ENCODE data around the gene TNIP2. TPM values are rescaled to one million over a fixed set of nuclear protein-coding genes. Genes with fewer than 3 reads are reported as not detected.

Gene TNIP2
- total and polyA plus RNA-seq, 2 donors (not counting 3 experiments of a cell fraction or from before 2014, with no cell fraction given), result 37.7 to 52.1 TPM

DNA sequence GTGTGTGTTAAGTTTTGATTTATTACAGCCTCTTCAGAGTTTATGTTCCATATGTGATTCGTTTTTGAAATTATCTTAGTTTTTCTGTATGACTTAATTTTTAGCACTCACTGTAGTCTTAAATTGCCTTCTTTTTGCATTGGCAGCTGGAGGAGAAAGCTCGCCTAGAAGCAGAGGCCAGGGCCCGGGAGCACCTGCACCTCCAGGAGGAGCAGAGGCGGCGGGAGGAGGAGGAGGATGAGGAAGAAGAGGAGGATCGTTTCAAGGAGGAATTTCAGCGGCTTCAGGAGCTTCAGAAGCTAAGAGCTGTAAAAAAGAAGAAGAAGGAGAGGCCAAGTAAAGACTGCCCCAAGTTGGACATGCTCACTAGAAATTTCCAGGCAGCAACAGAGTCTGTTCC is 56.6 kb downstream of the TNIP2 start:
- H3K4me2 ChIP-seq (ENCODE audit: insufficient read depth, low read length), result no peak overlapping the region
- H3K27me3 ChIP-seq (ENCODE audit: control insufficient read depth in 2 of 2, insufficient read depth in 2 of 2, low read length in 2 of 2), result no peaks in the 10 kb centered on the region
- H3K27ac ChIP-seq (ENCODE audit: insufficient read depth, low read depth, low read length), result no peak overlapping the region
- H3K4me3 ChIP-seq (replicated peaks in 1 of 3; ENCODE audit: insufficient read depth in 1 of 3, low read depth in 1 of 3, low read length in 3 of 3), result no peak overlapping the region
- BruUV-seq (replicated peaks), result no TSS peak
- no peak overlapping the region for H3K9ac ChIP-seq (replicated peaks; ENCODE audit: extremely low read depth, insufficient read depth, low read length)
- DNase-seq (ENCODE audit: low read depth, low spot score) (no peak), FAIRE-seq (no peak)
- dilution Hi-C loops (cut with MboI; ENCODE audit: extremely low pct_ligation_motif_present, low sequenced_read_pairs), result no loop called here
- CTCF ChIA-PET, result no interaction called here
- H2AFZ ChIP-seq (ENCODE audit: low read depth, low read length), result no peak overlapping the region
- no peaks in the 10 kb centered on the region for H3K4me1 ChIP-seq (ENCODE audit: control insufficient read depth, extremely low read depth, insufficient read depth, low read length)
- POLR2A ChIA-PET, result no interaction called here
- intact Hi-C loops (cut with micrococcal nuclease), result no loop called here
- peaks cover 5 to 54% of the 10 kb centered on the region in 2 experiments for H3K36me3 ChIP-seq (ENCODE audit: control insufficient read depth in 2 of 2, extremely low read depth in 1 of 2, insufficient read depth in 2 of 2, low read length in 2 of 2)
- no peak for TF ChIP-seq POLR2AphosphoS5 (IDR thresholded peaks at IDR 0.05; ENCODE audit: insufficient read depth, low read depth, low read length)
- H4K20me1 ChIP-seq (replicated peaks; ENCODE audit: control insufficient read depth, extremely low read depth, insufficient read depth, low read length), result no peaks in the 10 kb centered on the region
- no peaks in the 10 kb centered on the region for H3K9me1 ChIP-seq (replicated peaks; ENCODE audit: control insufficient read depth, extremely low read depth, insufficient read depth, low read length)
- H3K79me2 ChIP-seq (ENCODE audit: control insufficient read depth, insufficient read depth, low read length), result no peaks in the 10 kb centered on the region
- H3K9me3 ChIP-seq (replicated peaks; ENCODE audit: control insufficient read depth, insufficient read depth, low read length), result no peaks in the 10 kb centered on the region

DNA sequence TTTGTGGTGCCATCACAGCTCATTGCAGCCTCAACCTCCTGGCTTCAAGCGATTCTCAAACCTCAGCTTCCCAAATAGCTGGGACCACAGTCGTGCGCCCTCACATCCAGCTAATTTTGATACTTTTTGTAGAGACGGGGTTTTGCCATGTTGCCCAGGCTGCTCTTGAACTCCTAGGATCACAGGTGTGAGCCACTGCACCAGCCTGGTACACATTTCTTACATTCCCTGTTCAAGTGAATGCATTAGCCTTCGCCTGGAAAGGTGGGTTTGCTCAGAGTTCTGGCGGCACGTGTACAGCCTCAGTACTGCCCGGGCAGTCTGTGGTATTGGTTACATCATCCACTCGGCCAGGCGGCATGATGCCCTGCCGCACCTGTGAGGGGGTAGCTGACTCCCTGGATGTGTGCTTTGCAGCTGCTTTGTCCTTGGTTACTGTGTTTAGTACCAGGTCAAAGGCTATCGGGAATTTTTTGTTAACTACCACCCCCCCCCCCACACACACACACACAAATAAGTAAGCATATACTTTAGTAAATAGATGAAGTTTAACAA is 57.1 kb downstream of the TNIP2 start:
- Histone ChIP-seq H3K9me3 (replicated peaks; ENCODE audit: control insufficient read depth, insufficient read depth, low read length) (no peaks in the 10 kb centered on the region), H3K4me3 (replicated peaks in 1 of 3; ENCODE audit: insufficient read depth in 1 of 3, low read depth in 1 of 3, low read length in 3 of 3) (no peak overlapping the region), H3K27me3 (ENCODE audit: control insufficient read depth in 2 of 2, insufficient read depth in 2 of 2, low read length in 2 of 2) (no peaks in the 10 kb centered on the region), H3K9me1 (replicated peaks; ENCODE audit: control insufficient read depth, extremely low read depth, insufficient read depth, low read length) (no peaks in the 10 kb centered on the region), H3K4me1 (ENCODE audit: control insufficient read depth, extremely low read depth, insufficient read depth, low read length) (no peaks in the 10 kb centered on the region), H3K36me3 (ENCODE audit: control insufficient read depth in 2 of 2, extremely low read depth in 1 of 2, insufficient read depth in 2 of 2, low read length in 2 of 2) (peaks cover 5 to 55% of the 10 kb centered on the region in 2 experiments), H3K4me2 (ENCODE audit: insufficient read depth, low read length) (no peak overlapping the region), H3K27ac (ENCODE audit: insufficient read depth, low read depth, low read length) (no peak overlapping the region), H4K20me1 (replicated peaks; ENCODE audit: control insufficient read depth, extremely low read depth, insufficient read depth, low read length) (no peaks in the 10 kb centered on the region), H3K79me2 (ENCODE audit: control insufficient read depth, insufficient read depth, low read length) (no peaks in the 10 kb centered on the region), H3K9ac (replicated peaks; ENCODE audit: extremely low read depth, insufficient read depth, low read length) (no peak overlapping the region), H2AFZ (ENCODE audit: low read depth, low read length) (no peak overlapping the region)
- TF ChIP-seq EZH2 (IDR thresholded peaks at IDR 0.05; ENCODE audit: borderline replicate concordance, low read depth, low read length, severe bottlenecking) (no peak), FOS (IDR thresholded peaks at IDR 0.05; ENCODE audit: borderline replicate concordance, insufficient read depth, low read length) (no peak), MYC (IDR thresholded peaks at IDR 0.05; ENCODE audit: low read depth, low read length) (no peak)
- TF ChIP-seq, protein P1, sequence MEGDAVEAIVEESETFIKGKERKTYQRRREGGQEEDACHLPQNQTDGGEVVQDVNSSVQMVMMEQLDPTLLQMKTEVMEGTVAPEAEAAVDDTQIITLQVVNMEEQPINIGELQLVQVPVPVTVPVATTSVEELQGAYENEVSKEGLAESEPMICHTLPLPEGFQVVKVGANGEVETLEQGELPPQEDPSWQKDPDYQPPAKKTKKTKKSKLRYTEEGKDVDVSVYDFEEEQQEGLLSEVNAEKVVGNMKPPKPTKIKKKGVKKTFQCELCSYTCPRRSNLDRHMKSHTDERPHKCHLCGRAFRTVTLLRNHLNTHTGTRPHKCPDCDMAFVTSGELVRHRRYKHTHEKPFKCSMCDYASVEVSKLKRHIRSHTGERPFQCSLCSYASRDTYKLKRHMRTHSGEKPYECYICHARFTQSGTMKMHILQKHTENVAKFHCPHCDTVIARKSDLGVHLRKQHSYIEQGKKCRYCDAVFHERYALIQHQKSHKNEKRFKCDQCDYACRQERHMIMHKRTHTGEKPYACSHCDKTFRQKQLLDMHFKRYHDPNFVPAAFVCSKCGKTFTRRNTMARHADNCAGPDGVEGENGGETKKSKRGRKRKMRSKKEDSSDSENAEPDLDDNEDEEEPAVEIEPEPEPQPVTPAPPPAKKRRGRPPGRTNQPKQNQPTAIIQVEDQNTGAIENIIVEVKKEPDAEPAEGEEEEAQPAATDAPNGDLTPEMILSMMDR (IDR thresholded peaks at IDR 0.05; ENCODE audit: extremely low read depth in 1 of 2, insufficient read depth in 1 of 2, low read depth in 1 of 2, low read length in 2 of 2), result no peak
- dilution Hi-C loops (cut with MboI; ENCODE audit: extremely low pct_ligation_motif_present, low sequenced_read_pairs) (no loop called here), intact Hi-C loops (cut with micrococcal nuclease) (no loop called here)
- no peak for DNase-seq (ENCODE audit: low read depth, low spot score)
- ChIA-PET CTCF (no interaction called here), POLR2A (no interaction called here)
- peak; percentile 33 for FAIRE-seq
- BruUV-seq (replicated peaks), result no TSS peak

All from endothelial cell of umbilical vein (primary cell).